ENCODE measurements around the gene LRRFIP1. TPM values are rescaled to one million over a fixed set of nuclear protein-coding genes. Genes with fewer than 3 reads are reported as not detected.

Gene LRRFIP1
- total and polyA plus RNA-seq, 2 of the 13 experiments (the other 11 are each of a cell fraction or from before 2014, with no cell fraction given), result 15.9 to 40.5 TPM

- 0 out of 2 replicates have a peak, but pooled peaks have one; percentile 25 for TF ChIP-seq ZNF503 (CRISPR knock-in tag; IDR thresholded peaks at IDR 0.05)
- peak; percentile 65; the same call in 1 of the 2 replicates for TF ChIP-seq THRA (CRISPR knock-in tag; IDR thresholded peaks at IDR 0.05; ENCODE audit: borderline replicate concordance)
- peak; percentile 54; the same call in 1 of the 2 replicates for TF ChIP-seq IKZF5 (CRISPR knock-in tag; IDR thresholded peaks at IDR 0.05)
- TF ChIP-seq PAXIP1 (CRISPR knock-in tag; conservative IDR thresholded peaks at IDR 0.05), result 0 out of 2 replicates have a peak, but pooled peaks have one; percentile 13
- TF ChIP-seq JARID2 (CRISPR knock-in tag; IDR thresholded peaks at IDR 0.05; ENCODE audit: insufficient replicate concordance), result no peak
- TF ChIP-seq ZFP90 (CRISPR knock-in tag; IDR thresholded peaks at IDR 0.05; ENCODE audit: borderline replicate concordance), result 0 out of 2 replicates have a peak, but pooled peaks have one; percentile 28
- 0 out of 2 replicates have a peak, but pooled peaks have one; percentile 22 for TF ChIP-seq ISL2 (CRISPR knock-in tag; IDR thresholded peaks at IDR 0.05)
- no peak for TF ChIP-seq ZNF362 (CRISPR knock-in tag; IDR thresholded peaks at IDR 0.05; ENCODE audit: borderline replicate concordance)
- TF ChIP-seq NFE2L2 (IDR thresholded peaks at IDR 0.05; ENCODE audit: low read length), result peak; percentile 23; the same call in 1 of the 2 replicates
These were observed 39.2 kb upstream of the LRRFIP1 start (continued) for GRCh38 chr2:237588044-237588696.

Data from HepG2 (cell line).